ENCODE data around the gene ZNF610.

The ZNF610 gene

GRCh38 chr19:52391135-52391534 is 55.1 kb downstream of the ZNF610 start:
- H3K4me3 ChIP-seq (ENCODE audit: low read depth, low read length), result no peak overlapping the region
- no peak for DNase-seq (ENCODE audit: low read depth)

- peak; percentile 82 for DNase-seq (ENCODE audit: low read depth)
- H3K4me3 ChIP-seq (ENCODE audit: low read depth, low read length), result peak within 1 kb of the TSS; percentile 83
Observed at GRCh38 chr19:52397310-52398080, 61.5 kb downstream of the ZNF610 start, which contains the start of gene ZNF528. Gene ZNF528, plus strand, starts transcription at chr19:52397849. Its CDS starts 4,165 bp downstream, at chr19:52402014.

DNA sequence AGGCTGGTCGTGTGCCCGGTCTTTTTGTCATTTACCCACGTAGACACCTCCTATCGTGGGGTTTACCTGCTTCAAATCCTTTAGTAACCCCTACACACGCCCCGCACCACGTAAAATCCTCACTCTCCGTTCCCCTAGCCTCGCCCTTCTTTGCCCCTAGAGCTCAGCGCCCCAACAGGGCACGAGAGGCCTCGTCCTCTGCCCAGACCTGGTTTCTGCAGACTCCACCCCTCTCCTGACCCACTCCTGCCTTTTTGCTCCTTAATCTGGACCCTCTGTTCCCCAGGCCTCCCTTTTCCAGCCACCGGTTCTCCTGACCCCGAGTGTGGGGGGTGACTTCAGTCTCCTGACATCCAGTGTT is 62.0 kb downstream of the ZNF610 start:
- DNase-seq (ENCODE audit: low read depth), result no peak
- peak overlapping the region; percentile 83 for H3K4me3 ChIP-seq (ENCODE audit: low read depth, low read length)

- H3K4me3 ChIP-seq (ENCODE audit: low read depth, low read length), result no peak overlapping the region
- no peak for DNase-seq (ENCODE audit: low read depth)
Observed at GRCh38 chr19:52410276-52410675, 74.2 kb downstream of the ZNF610 start.

DNA sequence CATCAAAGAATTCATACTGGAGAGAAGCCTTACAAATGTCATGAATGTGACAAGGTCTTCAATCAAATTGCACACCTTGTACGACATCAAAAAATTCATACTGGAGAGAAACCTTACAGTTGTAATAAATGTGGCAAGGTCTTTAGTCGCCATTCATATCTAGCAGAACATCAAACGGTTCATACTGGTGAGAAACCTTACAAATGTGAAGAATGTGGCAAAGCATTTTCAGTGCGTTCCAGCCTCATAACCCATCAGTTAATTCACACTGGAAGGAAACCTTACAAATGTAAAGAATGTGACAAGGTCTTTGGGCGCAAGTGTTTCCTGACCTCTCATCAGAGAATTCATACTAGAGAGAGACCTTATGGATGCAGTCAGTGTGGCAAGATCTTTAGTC is 79.7 kb downstream of the ZNF610 start:
- H3K4me3 ChIP-seq (ENCODE audit: low read depth, low read length), result no peak overlapping the region
- no peak for DNase-seq (ENCODE audit: low read depth)
